H1 (cell line): Measurements from ENCODE around the gene CBY1. TPM values are rescaled to one million over a fixed set of nuclear protein-coding genes. Genes with fewer than 3 reads are reported as not detected.
"Not testable (repeated sequence)": the region's sequence is repeated elsewhere in the genome, so short reads cannot be mapped to it uniquely, and the experiment has no call there.

Experiments used
- CTCF ChIA-PET: fragments of 300-600 bp; sonication (Branson Sonifier 250); formaldehyde crosslinking; loops from one replicate; lab custom pipeline; 2021; ENCODE audit not compliant: partially characterized antibody; lab: Charles Lee
- POLR2A ChIA-PET: fragments of 300-600 bp; sonication (Branson Sonifier 250); formaldehyde crosslinking; loops from one replicate; lab custom pipeline; 2021; ENCODE audit warnings: inconsistent platforms; ENCODE audit not compliant: partially characterized antibody; lab: Charles Lee
- DNase-seq, 2 experiments: peaks; one replicate each; pipeline versions ENCODE4 v3.0.0 to v3.0.0-alpha.2; 2010 to 2022; ENCODE audit warnings: low spot score in 2 of 2, low read depth in 1 of 2, mixed read lengths in 1 of 2
- FAIRE-seq: peaks from 2 replicates; lab custom pipeline; 2011; peaks lifted over from hg19 to GRCh38; lab: Jason Lieb, UNC
- H2AFZ ChIP-seq: 2 replicates; pipeline ENCODE4 v1.8.1; 2012; ENCODE audit warnings: low read length, inconsistent platforms
- H2AK5ac ChIP-seq: 2 replicates; pipeline ENCODE4 v1.6.1; 2013; ENCODE audit warnings: low read depth, low read length
- H2BK120ac ChIP-seq: replicated peaks from 2 replicates; pipeline ENCODE3; 2013; ENCODE audit warnings: low read depth, low read length, inconsistent platforms
- H2BK12ac ChIP-seq: 2 replicates; pipeline ENCODE4 v1.6.1; 2013; ENCODE audit warnings: low read depth, low read length
- H2BK15ac ChIP-seq: 2 replicates; pipeline ENCODE4 v1.6.1; 2013; ENCODE audit warnings: low read length
- H2BK20ac ChIP-seq: 2 replicates; pipeline ENCODE4 v1.6.1; 2013; ENCODE audit warnings: low read length
- H2BK5ac ChIP-seq: 2 replicates; pipeline ENCODE4 v1.6.1; 2013; ENCODE audit warnings: low read depth, low read length
- H3K14ac ChIP-seq: 2 replicates; pipeline ENCODE4 v1.6.1; 2013; ENCODE audit warnings: inconsistent platforms; ENCODE audit not compliant: insufficient read length
- H3K18ac ChIP-seq: 2 replicates; pipeline ENCODE4 v1.6.1; 2013; ENCODE audit warnings: low read length; ENCODE audit errors: extremely low read depth
- H3K23ac ChIP-seq: 2 replicates; pipeline ENCODE4 v1.6.1; 2013; ENCODE audit warnings: inconsistent platforms; ENCODE audit not compliant: insufficient read length
- H3K23me2 ChIP-seq: 2 replicates; pipeline ENCODE4 v1.6.1; 2013; ENCODE audit warnings: low read depth, low read length
- H3K27ac ChIP-seq: 2 replicates; pipeline ENCODE4 v1.6.1; 2011; ENCODE audit warnings: low read depth, low read length, inconsistent platforms
- H3K27me3 ChIP-seq, 4 experiments: replicated peaks in 1 of 4; 1 replicate in 1 of 4; 2 replicates in 3 of 4; pipeline versions ENCODE4 v1.6.1 to v1.8.1; 2011 to 2013; ENCODE audit warnings: low read length in 3 of 4, mild to moderate bottlenecking in 3 of 4, inconsistent platforms in 2 of 4, mixed read lengths in 2 of 4, moderate library complexity in 1 of 4; ENCODE audit not compliant: control insufficient read depth in 3 of 4, insufficient read depth in 3 of 4; ENCODE audit errors: extremely low read depth in 1 of 4
- H3K36me3 ChIP-seq, 4 experiments: 2 replicates each; pipeline versions ENCODE4 v1.6.1 to v1.8.1; 2011 to 2013; ENCODE audit warnings: mild to moderate bottlenecking in 4 of 4, low read length in 3 of 4, moderate library complexity in 2 of 4, control low read depth in 1 of 4, inconsistent platforms in 1 of 4; ENCODE audit not compliant: insufficient read depth in 4 of 4, control insufficient read depth in 2 of 4
- H3K4ac ChIP-seq: replicated peaks from 2 replicates; pipeline ENCODE3; 2013; ENCODE audit warnings: low read length, low read depth, mixed read lengths, inconsistent platforms; ENCODE audit not compliant: insufficient read length
- H3K4me1 ChIP-seq, 4 experiments: replicated peaks in 1 of 4; 1 replicate in 1 of 4; 2 replicates in 3 of 4; pipeline versions ENCODE4 v1.6.1 to v1.8.1; 2011 to 2013; ENCODE audit warnings: low read length in 3 of 4, inconsistent platforms in 2 of 4, mixed read lengths in 1 of 4; ENCODE audit not compliant: insufficient read depth in 4 of 4, control insufficient read depth in 3 of 4
- H3K4me2 ChIP-seq, 2 experiments: 2 replicates each; pipeline versions ENCODE4 v1.6.1 to v1.8.1; 2011 to 2013; ENCODE audit warnings: low read depth in 2 of 2, low read length in 2 of 2, control low read depth in 1 of 2, inconsistent platforms in 1 of 2, mild to moderate bottlenecking in 1 of 2; ENCODE audit not compliant: insufficient read depth in 1 of 2
- H3K4me3 ChIP-seq, 4 experiments: fragments of 200-600, 300-600 bp in 1 of 4; sonication (generic), shearing (Covaris generic), sonication (Bioruptor Twin) in 1 of 4; 2 replicates each; pipeline versions ENCODE4 v1.5.1 to v1.8.1; 2011 to 2016; ENCODE audit warnings: low read length in 4 of 4, low read depth in 3 of 4, control low read depth in 2 of 4, inconsistent platforms in 2 of 4, mild to moderate bottlenecking in 2 of 4, mixed read lengths in 1 of 4, moderate library complexity in 1 of 4; ENCODE audit not compliant: insufficient read depth in 2 of 4; ENCODE audit errors: extremely low read depth in 1 of 4
- H3K56ac ChIP-seq: replicated peaks from 2 replicates; pipeline ENCODE3; 2013; ENCODE audit warnings: low read depth, mild to moderate bottlenecking, mixed read lengths, low read length, inconsistent platforms; ENCODE audit not compliant: insufficient read length
- H3K79me1 ChIP-seq: 2 replicates; pipeline ENCODE4 v1.6.1; 2013; ENCODE audit warnings: low read depth, low read length, control low read depth
- H3K79me2 ChIP-seq, 2 experiments: 2 replicates each; pipeline versions ENCODE4 v1.6.1 to v1.8.1; 2012 to 2013; ENCODE audit warnings: low read length in 2 of 2, mild to moderate bottlenecking in 2 of 2, inconsistent platforms in 1 of 2; ENCODE audit not compliant: insufficient read depth in 2 of 2, control insufficient read depth in 1 of 2
- H3K9ac ChIP-seq, 4 experiments: replicated peaks in 1 of 4; 1 replicate in 1 of 4; 2 replicates in 3 of 4; pipeline versions ENCODE4 v1.6.1 to v1.8.1; 2011 to 2013; ENCODE audit warnings: low read depth in 3 of 4, low read length in 3 of 4, control low read depth in 2 of 4, mild to moderate bottlenecking in 2 of 4, moderate library complexity in 2 of 4, inconsistent platforms in 1 of 4; ENCODE audit errors: extremely low read depth in 1 of 4
- H3K9me3 ChIP-seq, 2 experiments: 2 replicates each; pipeline versions ENCODE4 v1.6.1 to v1.8.1; 2012 to 2013; ENCODE audit warnings: mild to moderate bottlenecking in 2 of 2, moderate library complexity in 2 of 2, control low read depth in 1 of 2, inconsistent platforms in 1 of 2, low read depth in 1 of 2, low read length in 1 of 2, mixed read lengths in 1 of 2; ENCODE audit not compliant: insufficient read depth in 2 of 2
- H4K20me1 ChIP-seq, 2 experiments: replicated peaks in 1 of 2; 2 replicates each; pipeline versions ENCODE3 to v1.8.1; 2011 to 2013; ENCODE audit warnings: inconsistent platforms in 2 of 2, low read length in 2 of 2, mild to moderate bottlenecking in 1 of 2; ENCODE audit not compliant: insufficient read depth in 2 of 2, control insufficient read depth in 1 of 2
- H4K5ac ChIP-seq: 2 replicates; pipeline ENCODE4 v1.6.1; 2013; ENCODE audit warnings: low read length, low read depth, mixed read lengths, inconsistent platforms; ENCODE audit not compliant: insufficient read length
- H4K8ac ChIP-seq: 2 replicates; pipeline ENCODE4 v1.8.0; 2013; ENCODE audit warnings: mild to moderate bottlenecking, moderate library complexity, low read length, inconsistent platforms; ENCODE audit not compliant: insufficient read depth; ENCODE audit errors: extremely low read depth
- H4K91ac ChIP-seq: replicated peaks from 2 replicates; pipeline ENCODE3; 2013; ENCODE audit warnings: low read length, mixed read lengths, inconsistent platforms; ENCODE audit not compliant: insufficient read length
- SRF ChIP-seq: IDR thresholded peaks from 2 replicates; pipeline ENCODE4 v1.6.1; 2011; ENCODE audit warnings: mild to moderate bottlenecking, low read depth, low read length, moderate library complexity
- TBP ChIP-seq: IDR thresholded peaks from 2 replicates; pipeline ENCODE4 v1.6.1; 2011; ENCODE audit warnings: low read depth, low read length, improper control_type of control experiment
- WGBS, 2 experiments: shearing (Covaris generic) in 1 of 2; methylation state at CpG; one replicate each; pipeline versions ENCODE4 v1.1.6 to v1.1.7; 2013 to 2015; ENCODE audit warnings: low lambda C conversion rate in 2 of 2, mixed read lengths in 2 of 2, inconsistent platforms in 1 of 2, low coverage in 1 of 2, missing lambda C conversion rate in 1 of 2; ENCODE audit not compliant: insufficient replicate concordance in 2 of 2, insufficient coverage in 1 of 2, insufficient read length in 1 of 2; ENCODE audit errors: extremely low coverage in 1 of 2, missing lambda C conversion rate in 1 of 2; 5-methylcytosine and 5-hydroxymethylcytosine counted together
- polyA plus RNA-seq, 7 experiments: library from polyadenylated mRNA; depleted of rRNA in 3 of 7; stranded (reverse) in 5 of 7; unstranded in 2 of 7; fragments of >200 nt in 5 of 7; fragments of 200-250 nt in 2 of 7; gene quantifications; 1 replicate in 5 of 7; 2 replicates in 1 of 7; 4 replicates in 1 of 7; pipeline versions ENCODE4 v1.2.1 to v1.2.3, GENCODE V29; 2011 to 2013; ENCODE audit warnings: missing spikeins in 2 of 7, mixed read lengths in 2 of 7
- total RNA-seq: library from RNA; stranded (reverse); fragmentation: NEBNext Ultra II Directional; extraction: Animal tissue kit (Norgen Biotek cat#: 25700); gene quantifications from 2 replicates; pipeline ENCODE4 v1.2.1, GENCODE V29; 2021
- TF ChIP-seq, protein P1 (sequence below): IDR thresholded peaks from 2 replicates; pipeline ENCODE4 v1.6.1; 2012; ENCODE audit warnings: low read length, inconsistent platforms

The CBY1 gene
- total and polyA plus RNA-seq, 2 of the 8 experiments (the other 6 are each of a cell fraction or from before 2014, with no cell fraction given), result 23.2 to 30.2 TPM

- TF ChIP-seq, protein P1, sequence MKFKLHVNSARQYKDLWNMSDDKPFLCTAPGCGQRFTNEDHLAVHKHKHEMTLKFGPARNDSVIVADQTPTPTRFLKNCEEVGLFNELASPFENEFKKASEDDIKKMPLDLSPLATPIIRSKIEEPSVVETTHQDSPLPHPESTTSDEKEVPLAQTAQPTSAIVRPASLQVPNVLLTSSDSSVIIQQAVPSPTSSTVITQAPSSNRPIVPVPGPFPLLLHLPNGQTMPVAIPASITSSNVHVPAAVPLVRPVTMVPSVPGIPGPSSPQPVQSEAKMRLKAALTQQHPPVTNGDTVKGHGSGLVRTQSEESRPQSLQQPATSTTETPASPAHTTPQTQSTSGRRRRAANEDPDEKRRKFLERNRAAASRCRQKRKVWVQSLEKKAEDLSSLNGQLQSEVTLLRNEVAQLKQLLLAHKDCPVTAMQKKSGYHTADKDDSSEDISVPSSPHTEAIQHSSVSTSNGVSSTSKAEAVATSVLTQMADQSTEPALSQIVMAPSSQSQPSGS, result no peak
- TF ChIP-seq TBP (no peak), SRF (no peak)
Observed at GRCh38 chr22:38614332-38615063, 41.9 kb upstream of the CBY1 start (continued).

GRCh38 chr22:38615064-38615405 is 41.4 kb upstream of the CBY1 start:
- POLR2A ChIA-PET, FAIRE-seq, H3K79me2 ChIP-seq: not testable (repeated sequence)

More at GRCh38 chr22:38615064-38615405, 41.4 kb upstream of the CBY1 start:
- WGBS, 2 experiments, result 89% methylated on average over 9 of the region's 9 CpGs; no CpG with 5 or more reads in 1 of the 2 experiments
- H3K14ac ChIP-seq, DNase-seq, H3K9me3 ChIP-seq, H3K27ac ChIP-seq, H3K4me2 ChIP-seq, H2BK120ac ChIP-seq, H3K56ac ChIP-seq, H3K4me1 ChIP-seq, H2BK15ac ChIP-seq, H3K4me3 ChIP-seq, H4K5ac ChIP-seq, H4K20me1 ChIP-seq, H3K23me2 ChIP-seq, H3K23ac ChIP-seq, H2AK5ac ChIP-seq, H3K18ac ChIP-seq, CTCF ChIA-PET, H3K9ac ChIP-seq, H4K8ac ChIP-seq, H2AFZ ChIP-seq, H2BK20ac ChIP-seq, H3K4ac ChIP-seq, H3K27me3 ChIP-seq, H2BK12ac ChIP-seq, H2BK5ac ChIP-seq, H4K91ac ChIP-seq, H3K79me1 ChIP-seq: not testable (repeated sequence)
- H3K36me3 ChIP-seq, result peaks cover 0 to 25% (median 9%) of the 10 kb centered on the region in 4 experiments; a peak in 3 of 8 replicates
